Stimulated activated CD4-positive, alpha-beta T cell treated with anti-CD3 and anti-CD28 coated beads, Interleukin-1b, Interleukin-23, amount 100 ng/mL, for 4 hours (primary cell): ENCODE measurements around the gene WNT2.
"Not testable (repeated sequence)": the region's sequence is repeated elsewhere in the genome, so short reads cannot be mapped to it uniquely, and the experiment has no call there.

Source experiments
- DNase-seq, 2 donors: peaks; one replicate each; pipeline ENCODE4 v3.0.0-alpha.2; 2020; ENCODE audit warnings: low read depth in 2 of 2

Gene WNT2

GRCh38 chr7:117308891-117309290, 14.0 kb downstream of the WNT2 start:
- DNase-seq: no peak

- DNase-seq: no peak
Measured at GRCh38 chr7:117302396-117302795, 20.5 kb downstream of the WNT2 start.

GRCh38 chr7:117300506-117300905, 22.4 kb downstream of the WNT2 start:
- not testable (repeated sequence) for DNase-seq

- no peak for DNase-seq
Measured at GRCh38 chr7:117297606-117298005, 25.3 kb downstream of the WNT2 start.

- no peak for DNase-seq
Measured at GRCh38 chr7:117296066-117296465, 26.8 kb downstream of the WNT2 start.

- DNase-seq: no peak
Measured at GRCh38 chr7:117285826-117286225, 37.0 kb downstream of the WNT2 start.

- no peak for DNase-seq
Measured at GRCh38 chr7:117284692-117285091, 38.2 kb downstream of the WNT2 start.

GRCh38 chr7:117283779-117284178, 39.1 kb downstream of the WNT2 start:
- no peak for DNase-seq

- DNase-seq: no peak
Measured at GRCh38 chr7:117283371-117283770, 39.5 kb downstream of the WNT2 start.

- DNase-seq: no peak
Measured at GRCh38 chr7:117282239-117282812, 40.5 kb downstream of the WNT2 start.

- no peak for DNase-seq
Measured at GRCh38 chr7:117281562-117281961, 41.3 kb downstream of the WNT2 start.

GRCh38 chr7:117279931-117280557, 42.8 kb downstream of the WNT2 start:
- no peak for DNase-seq

- DNase-seq: no peak
Measured at GRCh38 chr7:117279203-117279602, 43.7 kb downstream of the WNT2 start.

GRCh38 chr7:117278040-117278439, 44.8 kb downstream of the WNT2 start:
- DNase-seq: no peak

- no peak for DNase-seq
Measured at GRCh38 chr7:117277576-117277975, 45.3 kb downstream of the WNT2 start.

GRCh38 chr7:117274951-117275350, 47.9 kb downstream of the WNT2 start:
- no peak for DNase-seq

GRCh38 chr7:117273814-117274225, 49.0 kb downstream of the WNT2 start:
- no peak for DNase-seq

- DNase-seq: no peak
Measured at GRCh38 chr7:117273325-117273724, 49.5 kb downstream of the WNT2 start.

GRCh38 chr7:117272017-117272759, 50.7 kb downstream of the WNT2 start:
- DNase-seq: no peak

- no peak for DNase-seq
Measured at GRCh38 chr7:117271566-117271965, 51.3 kb downstream of the WNT2 start.

GRCh38 chr7:117270371-117270770, 52.5 kb downstream of the WNT2 start:
- DNase-seq: no peak

- DNase-seq: no peak
Measured at GRCh38 chr7:117269886-117270285, 53.0 kb downstream of the WNT2 start.

- no peak for DNase-seq
Measured at GRCh38 chr7:117269417-117269816, 53.4 kb downstream of the WNT2 start.
